A549 (cell line): ENCODE results near the gene DDX27. TPM values are rescaled to one million over a fixed set of nuclear protein-coding genes. Genes with fewer than 3 reads are reported as not detected.

Experiments used
- ATAC-seq, 2 experiments: fragments of 200-7000 bp in 1 of 2; fragments of >200 bp in 1 of 2; cut with Nextera tagmentation in 1 of 2; cut with Tn5 transposase in 1 of 2; 3 replicates each; pipeline versions ENCODE4 v1.8.0 to v1.9.1; 2018 to 2020; ENCODE audit warnings: mild to moderate bottlenecking in 1 of 2, moderate library complexity in 1 of 2
- CTCF ChIA-PET: fragments of 300-600 bp; sonication (Branson Sonifier 250); formaldehyde crosslinking; extraction: SDS; loops from one replicate; lab custom pipeline; 2021; ENCODE audit warnings: antibody characterized with exemption, inconsistent platforms; lab: Yijun Ruan, JAX
- POLR2A ChIA-PET: fragments of 350-600 bp; formaldehyde crosslinking; extraction: SDS; loops from one replicate; lab custom pipeline; 2021; ENCODE audit warnings: antibody characterized with exemption, inconsistent platforms; lab: Yijun Ruan, JAX
- DNase-seq, 2 experiments: peaks; one replicate each; pipeline versions ENCODE4 v3.0.0 to v3.0.0-alpha.2; 2011 to 2016; ENCODE audit warnings: low read depth in 1 of 2, low spot score in 1 of 2
- FAIRE-seq: peaks from 2 replicates; lab custom pipeline; 2011; peaks lifted over from hg19 to GRCh38; lab: Jason Lieb, UNC
- H3K27ac ChIP-seq, 2 experiments: fragments of >200 bp; sonication (Bioruptor Twin); formaldehyde crosslinking; 3 replicates each; pipeline ENCODE4 v1.5.1; 2016 to 2017
- H3K4me1 ChIP-seq: fragments of >200 bp; sonication (Bioruptor Twin); formaldehyde crosslinking; 3 replicates; pipeline ENCODE4 v1.6.1; 2016
- H3K4me2 ChIP-seq: fragments of >200 bp; sonication (Bioruptor Twin); formaldehyde crosslinking; 3 replicates; pipeline ENCODE4 v1.6.1; 2016
- H3K4me3 ChIP-seq: fragments of >200 bp; sonication (Bioruptor Twin); formaldehyde crosslinking; 3 replicates; pipeline ENCODE4 v1.5.1; 2016
- H3K9me3 ChIP-seq: fragments of >200 bp; sonication (Bioruptor Twin); formaldehyde crosslinking; 3 replicates; pipeline ENCODE4 v1.6.1; 2016
- CBX2 ChIP-seq: fragments of 200-600 bp; sonication (generic); IDR thresholded peaks from 2 replicates; pipeline ENCODE4 v1.6.1; 2016; ENCODE audit warnings: low read depth, mild to moderate bottlenecking, borderline replicate concordance
- CHD4 ChIP-seq: fragments of 200-600 bp; sonication (generic); IDR thresholded peaks from 2 replicates; pipeline ENCODE4 v1.6.1; 2016; ENCODE audit warnings: antibody characterized with exemption, mild to moderate bottlenecking, borderline replicate concordance
- EP300 ChIP-seq, 2 experiments: fragments of >200 bp; sonication (Bioruptor Twin); formaldehyde crosslinking; IDR thresholded peaks; 2 replicates in 1 of 2; 3 replicates in 1 of 2; pipeline ENCODE4 v1.6.1; 2016 to 2017
- FOSL2 ChIP-seq, 2 experiments: fragments of 450-650 bp in 1 of 2; fragments of >200 bp in 1 of 2; sonication (Bioruptor Twin) in 1 of 2; formaldehyde crosslinking; IDR thresholded peaks; 2 replicates each; pipeline versions ENCODE4 v1.5.0 to v1.6.1; 2016 to 2020; ENCODE audit warnings: mild to moderate bottlenecking in 1 of 2, moderate library complexity in 1 of 2
- FOXS1 ChIP-seq: fragments of 250-450 bp; sonication (Bioruptor Pico); IDR thresholded peaks from 2 replicates; pipeline ENCODE4 v1.5.0; 2020; ENCODE audit warnings: mild to moderate bottlenecking, moderate library complexity
- HEYL ChIP-seq: fragments of 250-450 bp; sonication (Bioruptor Pico); IDR thresholded peaks from 2 replicates; pipeline ENCODE4 v1.8.0; 2021; ENCODE audit warnings: mild to moderate bottlenecking, moderate library complexity
- HOXB13 ChIP-seq: fragments of 250-450 bp; sonication (Bioruptor Pico); IDR thresholded peaks from 2 replicates; pipeline ENCODE4 v1.5.0; 2020; ENCODE audit warnings: low read depth, mild to moderate bottlenecking, moderate library complexity
- KDM1A ChIP-seq: fragments of 200-600 bp; sonication (generic); IDR thresholded peaks from 2 replicates; pipeline ENCODE4 v1.6.1; 2016; ENCODE audit warnings: low read depth, mild to moderate bottlenecking
- MYC ChIP-seq: IDR thresholded peaks from 2 replicates; pipeline ENCODE4 v1.6.1; 2012; ENCODE audit warnings: mild to moderate bottlenecking, inconsistent platforms, low read length, improper control_type of control experiment, borderline replicate concordance
- NPAS2 ChIP-seq: fragments of 250-450 bp; sonication (Bioruptor Pico); IDR thresholded peaks from 2 replicates; pipeline ENCODE4 v1.8.0; 2022; ENCODE audit warnings: mild to moderate bottlenecking, moderate library complexity, borderline replicate concordance
- SMC3 ChIP-seq: fragments of >200 bp; sonication (Bioruptor Twin); formaldehyde crosslinking; IDR thresholded peaks from 3 replicates; pipeline ENCODE4 v1.6.1; 2018; ENCODE audit warnings: inconsistent platforms
- TFCP2L1 ChIP-seq: fragments of 250-450 bp; sonication (Bioruptor Pico); IDR thresholded peaks from 2 replicates; pipeline ENCODE4 v1.5.0; 2021; ENCODE audit warnings: mild to moderate bottlenecking
- ZC3H11A ChIP-seq: fragments of 450-650 bp; IDR thresholded peaks from 2 replicates; pipeline ENCODE4 v1.6.1; 2014; ENCODE audit warnings: antibody characterized with exemption, mild to moderate bottlenecking
- ZNF302 ChIP-seq: fragments of 250-450 bp; sonication (Bioruptor Pico); IDR thresholded peaks from 2 replicates; pipeline ENCODE4 v1.9.0; 2021; ENCODE audit warnings: inconsistent platforms, mild to moderate bottlenecking, moderate library complexity
- WGBS: methylation state at CpG from one replicate; pipeline ENCODE4 v1.1.6; 2017; ENCODE audit errors: missing lambda C conversion rate; 5-methylcytosine and 5-hydroxymethylcytosine counted together
- polyA plus RNA-seq, 4 experiments: library from polyadenylated mRNA; depleted of rRNA in 3 of 4; stranded (reverse); fragments of >200 nt; fragmentation: RNase III in 1 of 4; extraction: RNeasy Plus Mini Kit Qiagen cat#74134 plus additional on column Dnase treatment in 1 of 4; gene quantifications; 2 replicates in 3 of 4; 3 replicates in 1 of 4; pipeline ENCODE4 v1.2.3, GENCODE V29; 2011 to 2017
- TF ChIP-seq, protein P1 (sequence below): fragments of >200 bp; sonication (Bioruptor Twin); formaldehyde crosslinking; IDR thresholded peaks from 2 replicates; pipeline ENCODE4 v1.6.1; 2016
- TF ChIP-seq, protein P2 (sequence below): fragments of 150-350 bp; IDR thresholded peaks from 2 replicates; pipeline ENCODE4 v1.6.1; 2014; ENCODE audit warnings: low read depth, mild to moderate bottlenecking, low read length
- TF ChIP-seq, protein P3 (sequence below): fragments of 450-650 bp; IDR thresholded peaks from 2 replicates; pipeline ENCODE4 v1.6.1; 2014; ENCODE audit warnings: antibody characterized with exemption
- TF ChIP-seq, protein P4 (sequence below): fragments of 200-600 bp; sonication (generic); IDR thresholded peaks from 2 replicates; pipeline ENCODE4 v1.6.1; 2016; ENCODE audit warnings: antibody characterized with exemption, mild to moderate bottlenecking, moderate library complexity
- TF ChIP-seq, protein P5 (sequence below): IDR thresholded peaks from 2 replicates; pipeline ENCODE4 v1.6.1; 2012; ENCODE audit warnings: low read depth, borderline replicate concordance

Gene DDX27
- polyA plus RNA-seq, 2 of the 4 experiments (the other 2 are of a cell fraction): 69.3 TPM

DNA sequence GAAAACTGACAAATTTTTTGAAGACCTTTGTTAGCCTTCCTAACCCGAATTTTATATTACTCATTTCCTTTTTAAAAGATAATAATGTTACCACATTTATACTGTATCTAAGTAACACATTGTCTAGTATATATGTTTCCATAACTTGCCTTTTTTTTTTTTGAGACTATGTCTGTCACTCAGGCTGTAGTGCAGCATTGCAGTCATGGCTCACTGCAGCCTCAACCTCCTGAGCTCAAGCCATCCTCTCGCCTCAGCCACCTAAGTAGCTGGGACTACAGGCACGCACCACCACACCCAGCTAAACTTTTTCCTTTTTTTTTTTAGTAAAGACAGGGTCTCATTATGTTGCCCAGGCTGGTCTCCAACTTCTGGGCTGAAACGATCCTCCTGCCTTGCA, 40.1 kb downstream of the DDX27 start:
- POLR2A ChIA-PET: interaction anchor here (2.1 kb wide), 1 partner anchor 19 kb away, joined by 5 read pairs; the partner anchor contains the start of gene ZNFX1
- TF ChIP-seq, protein P1, sequence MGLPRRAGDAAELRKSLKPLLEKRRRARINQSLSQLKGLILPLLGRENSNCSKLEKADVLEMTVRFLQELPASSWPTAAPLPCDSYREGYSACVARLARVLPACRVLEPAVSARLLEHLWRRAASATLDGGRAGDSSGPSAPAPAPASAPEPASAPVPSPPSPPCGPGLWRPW: no peak
- no peak for TF ChIP-seq SMC3
- no peak for TF ChIP-seq EP300 (IDR thresholded peaks at IDR 0.05)
- no peak for TF ChIP-seq ZC3H11A
- TF ChIP-seq NPAS2 (CRISPR knock-in tag): no peak
- no peak for TF ChIP-seq CBX2
- no peak for TF ChIP-seq ZNF302 (CRISPR knock-in tag)
- TF ChIP-seq, all 56 proteins: peak for 0
- H3K4me1 ChIP-seq: peaks cover 3% of the 10 kb centered on the region; the same call in 1 of the 3 replicates
- no peak for ATAC-seq
- no peak overlapping the region for H3K4me3 ChIP-seq
- FAIRE-seq: no peak
- no peak for DNase-seq
- no peak overlapping the region for H3K27ac ChIP-seq
- CTCF ChIA-PET: interaction anchor here (0.6 to 1.7 kb wide), 4 partner anchors 7 to 228 kb away, joined by 3 to 4 read pairs (median 3); no protein-coding TSS in a partner anchor
- 69% methylated on average over 4 of the region's 4 CpGs for WGBS
- no peak overlapping the region for H3K4me2 ChIP-seq
- H3K9me3 ChIP-seq: no peaks in the 10 kb centered on the region

DNA sequence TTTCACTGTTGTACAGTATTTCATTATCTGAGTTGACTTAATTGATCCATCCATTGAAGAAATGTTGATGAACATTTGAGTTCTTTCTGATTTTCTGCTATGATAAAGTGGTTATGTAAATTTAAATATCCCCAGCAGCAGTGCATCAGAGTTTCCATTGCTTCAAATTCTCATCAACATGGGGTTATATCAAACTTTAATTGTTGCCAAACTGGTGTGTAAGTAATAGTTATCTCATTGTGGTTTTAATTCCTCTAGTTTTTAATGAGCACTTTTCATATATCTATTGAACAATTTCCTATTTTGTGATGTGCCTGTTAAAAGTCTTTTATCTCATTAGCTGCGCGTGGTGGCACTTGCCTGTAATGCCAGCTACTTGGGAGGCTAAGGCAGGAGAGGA, 40.6 kb downstream of the DDX27 start:
- no peak overlapping the region for H3K4me3 ChIP-seq
- DNase-seq (no peak), ATAC-seq (no peak), FAIRE-seq (no peak)
- POLR2A ChIA-PET: interaction anchor here (1.0 to 2.1 kb wide), 2 partner anchors 18 to 41 kb away, joined by 3 to 5 read pairs; partner anchors contain the start of gene ZNFX1
- no peak for TF ChIP-seq TFCP2L1
- CTCF ChIA-PET: interaction anchor here (1.4 to 1.7 kb wide), 2 partner anchors 8 to 17 kb away, joined by 3 to 4 read pairs; no protein-coding TSS in a partner anchor
- peaks cover 3% of the 10 kb centered on the region; the same call in 1 of the 3 replicates for H3K4me1 ChIP-seq
- no peak overlapping the region for H3K27ac ChIP-seq
- H3K9me3 ChIP-seq: no peaks in the 10 kb centered on the region
- WGBS: 92% methylated on average over 2 of the region's 2 CpGs
- H3K4me2 ChIP-seq: no peak overlapping the region

DNA sequence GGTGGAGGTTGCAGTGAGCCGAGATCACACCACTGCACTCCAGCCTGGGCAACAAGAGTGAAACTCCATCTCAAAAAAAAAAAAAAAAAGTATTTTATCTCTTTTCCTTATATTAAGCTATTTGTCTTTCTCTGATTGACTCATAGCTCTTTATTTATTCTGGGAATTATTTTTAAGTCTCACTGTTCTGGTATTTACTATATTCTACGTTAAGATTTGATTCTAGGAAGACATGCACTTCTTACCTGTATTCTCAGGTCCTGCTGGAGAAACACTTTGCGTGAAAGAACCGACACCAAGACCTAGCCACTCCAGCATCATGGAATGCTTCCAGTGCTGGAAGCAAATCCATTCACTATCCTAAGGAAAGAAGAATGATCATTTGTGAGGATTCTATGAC, 41.0 kb downstream of the DDX27 start:
- DNase-seq: no peak
- Histone ChIP-seq H3K27ac (no peak overlapping the region), H3K4me1 (peaks cover 3% of the 10 kb centered on the region; the same call in 1 of the 3 replicates), H3K4me3 (no peak overlapping the region), H3K4me2 (no peak overlapping the region), H3K9me3 (no peaks in the 10 kb centered on the region)
- no peak for FAIRE-seq
- ATAC-seq: no peak
- POLR2A ChIA-PET: interaction anchor here (1.0 to 2.1 kb wide), 2 partner anchors 18 to 41 kb away, joined by 3 to 5 read pairs; partner anchors contain the start of gene ZNFX1
- TF ChIP-seq, protein P2, sequence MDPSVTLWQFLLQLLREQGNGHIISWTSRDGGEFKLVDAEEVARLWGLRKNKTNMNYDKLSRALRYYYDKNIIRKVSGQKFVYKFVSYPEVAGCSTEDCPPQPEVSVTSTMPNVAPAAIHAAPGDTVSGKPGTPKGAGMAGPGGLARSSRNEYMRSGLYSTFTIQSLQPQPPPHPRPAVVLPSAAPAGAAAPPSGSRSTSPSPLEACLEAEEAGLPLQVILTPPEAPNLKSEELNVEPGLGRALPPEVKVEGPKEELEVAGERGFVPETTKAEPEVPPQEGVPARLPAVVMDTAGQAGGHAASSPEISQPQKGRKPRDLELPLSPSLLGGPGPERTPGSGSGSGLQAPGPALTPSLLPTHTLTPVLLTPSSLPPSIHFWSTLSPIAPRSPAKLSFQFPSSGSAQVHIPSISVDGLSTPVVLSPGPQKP: no peak
- TF ChIP-seq, protein P3, sequence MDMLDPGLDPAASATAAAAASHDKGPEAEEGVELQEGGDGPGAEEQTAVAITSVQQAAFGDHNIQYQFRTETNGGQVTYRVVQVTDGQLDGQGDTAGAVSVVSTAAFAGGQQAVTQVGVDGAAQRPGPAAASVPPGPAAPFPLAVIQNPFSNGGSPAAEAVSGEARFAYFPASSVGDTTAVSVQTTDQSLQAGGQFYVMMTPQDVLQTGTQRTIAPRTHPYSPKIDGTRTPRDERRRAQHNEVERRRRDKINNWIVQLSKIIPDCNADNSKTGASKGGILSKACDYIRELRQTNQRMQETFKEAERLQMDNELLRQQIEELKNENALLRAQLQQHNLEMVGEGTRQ: no peak
- TF ChIP-seq FOSL2 (IDR thresholded peaks at IDR 0.05) (no peak), FOSL2 (CRISPR knock-in tag; IDR thresholded peaks at IDR 0.05) (no peak), KDM1A (no peak), CHD4 (no peak), ZNF302 (CRISPR knock-in tag) (no peak), MYC (no peak), NPAS2 (CRISPR knock-in tag) (no peak), HOXB13 (CRISPR knock-in tag) (no peak), FOXS1 (CRISPR knock-in tag) (no peak), HEYL (CRISPR knock-in tag) (no peak)
- TF ChIP-seq, protein P4, sequence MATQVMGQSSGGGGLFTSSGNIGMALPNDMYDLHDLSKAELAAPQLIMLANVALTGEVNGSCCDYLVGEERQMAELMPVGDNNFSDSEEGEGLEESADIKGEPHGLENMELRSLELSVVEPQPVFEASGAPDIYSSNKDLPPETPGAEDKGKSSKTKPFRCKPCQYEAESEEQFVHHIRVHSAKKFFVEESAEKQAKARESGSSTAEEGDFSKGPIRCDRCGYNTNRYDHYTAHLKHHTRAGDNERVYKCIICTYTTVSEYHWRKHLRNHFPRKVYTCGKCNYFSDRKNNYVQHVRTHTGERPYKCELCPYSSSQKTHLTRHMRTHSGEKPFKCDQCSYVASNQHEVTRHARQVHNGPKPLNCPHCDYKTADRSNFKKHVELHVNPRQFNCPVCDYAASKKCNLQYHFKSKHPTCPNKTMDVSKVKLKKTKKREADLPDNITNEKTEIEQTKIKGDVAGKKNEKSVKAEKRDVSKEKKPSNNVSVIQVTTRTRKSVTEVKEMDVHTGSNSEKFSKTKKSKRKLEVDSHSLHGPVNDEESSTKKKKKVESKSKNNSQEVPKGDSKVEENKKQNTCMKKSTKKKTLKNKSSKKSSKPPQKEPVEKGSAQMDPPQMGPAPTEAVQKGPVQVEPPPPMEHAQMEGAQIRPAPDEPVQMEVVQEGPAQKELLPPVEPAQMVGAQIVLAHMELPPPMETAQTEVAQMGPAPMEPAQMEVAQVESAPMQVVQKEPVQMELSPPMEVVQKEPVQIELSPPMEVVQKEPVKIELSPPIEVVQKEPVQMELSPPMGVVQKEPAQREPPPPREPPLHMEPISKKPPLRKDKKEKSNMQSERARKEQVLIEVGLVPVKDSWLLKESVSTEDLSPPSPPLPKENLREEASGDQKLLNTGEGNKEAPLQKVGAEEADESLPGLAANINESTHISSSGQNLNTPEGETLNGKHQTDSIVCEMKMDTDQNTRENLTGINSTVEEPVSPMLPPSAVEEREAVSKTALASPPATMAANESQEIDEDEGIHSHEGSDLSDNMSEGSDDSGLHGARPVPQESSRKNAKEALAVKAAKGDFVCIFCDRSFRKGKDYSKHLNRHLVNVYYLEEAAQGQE: no peak
- TF ChIP-seq, protein P5, sequence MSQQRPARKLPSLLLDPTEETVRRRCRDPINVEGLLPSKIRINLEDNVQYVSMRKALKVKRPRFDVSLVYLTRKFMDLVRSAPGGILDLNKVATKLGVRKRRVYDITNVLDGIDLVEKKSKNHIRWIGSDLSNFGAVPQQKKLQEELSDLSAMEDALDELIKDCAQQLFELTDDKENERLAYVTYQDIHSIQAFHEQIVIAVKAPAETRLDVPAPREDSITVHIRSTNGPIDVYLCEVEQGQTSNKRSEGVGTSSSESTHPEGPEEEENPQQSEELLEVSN: no peak
- CTCF ChIA-PET: interaction anchor here (0.6 to 1.7 kb wide), 5 partner anchors 8 to 140 kb away, joined by 3 to 4 read pairs (median 3); no protein-coding TSS in a partner anchor
- WGBS: 81% methylated on average over 4 of the region's 4 CpGs
